B cell (primary cell): Measurements from ENCODE around the gene ENTREP3. TPM values are rescaled to one million over a fixed set of nuclear protein-coding genes. Genes with fewer than 3 reads are reported as not detected.
A peak's percentile ranks its signal among the peaks of the same experiment; 100 is the strongest.
"Not testable (repeated sequence)": the region's sequence is repeated elsewhere in the genome, so short reads cannot be mapped to it uniquely, and the experiment has no call there.

ENCODE experiments used
- ATAC-seq: fragments of 200-7000 bp; cut with Tn5 transposase; one replicate; pipeline ENCODE4 v1.10.0; 2021; ENCODE audit warnings: low read depth, mild to moderate bottlenecking, moderate number of reproducible peaks, moderate library complexity
- CTCF ChIA-PET: fragments of 350-600 bp; sonication (Branson Sonifier 250); formaldehyde crosslinking; loops from one replicate; lab custom pipeline; 2021; ENCODE audit warnings: antibody characterized with exemption, inconsistent platforms; lab: Charles Lee
- POLR2A ChIA-PET: fragments of 350-600 bp; sonication (Branson Sonifier 250); formaldehyde crosslinking; loops from one replicate; lab custom pipeline; 2021; ENCODE audit warnings: antibody characterized with exemption; lab: Charles Lee
- DNase-seq: peaks from one replicate; pipeline ENCODE4 v3.0.0; 2013
- H2AFZ ChIP-seq: 2 replicates; pipeline ENCODE4 v1.6.1; 2012; ENCODE audit warnings: mild to moderate bottlenecking, low read depth, low read length; ENCODE audit not compliant: insufficient read depth, poor library complexity, severe bottlenecking
- H3K27ac ChIP-seq, 2 donors: 1 replicate in 1 of 2; 2 replicates in 1 of 2; pipeline ENCODE4 v1.5.1; 2012 to 2013; ENCODE audit warnings: low read length in 2 of 2, mild to moderate bottlenecking in 2 of 2, moderate library complexity in 1 of 2
- H3K27me3 ChIP-seq, 4 experiments: fragments of 200-600 bp in 1 of 4; sonication (generic) in 1 of 4; replicated peaks in 1 of 4; 1 replicate in 2 of 4; 2 replicates in 2 of 4; pipeline versions ENCODE4 v1.6.1 to v1.7.0; 2013 to 2016; ENCODE audit warnings: low read length in 3 of 4, mild to moderate bottlenecking in 2 of 4, mixed read lengths in 1 of 4, moderate library complexity in 1 of 4; ENCODE audit not compliant: insufficient read depth in 4 of 4, control insufficient read depth in 3 of 4; ENCODE audit errors: control extremely low read depth in 1 of 4
- H3K36me3 ChIP-seq, 2 experiments: replicated peaks in 1 of 2; 1 replicate in 1 of 2; 2 replicates in 1 of 2; pipeline versions ENCODE4 v1.6.1 to v1.7.1; 2013; ENCODE audit warnings: low read length in 1 of 2; ENCODE audit not compliant: insufficient read depth in 2 of 2, control insufficient read depth in 1 of 2; ENCODE audit errors: control extremely low read depth in 1 of 2, extremely low read depth in 1 of 2
- H3K4me1 ChIP-seq, 2 donors: fragments of 200-600 bp in 1 of 2; sonication (generic) in 1 of 2; 1 replicate in 1 of 2; 2 replicates in 1 of 2; pipeline versions ENCODE4 v1.5.1 to v1.6.1; 2013 to 2017; ENCODE audit warnings: low read length in 2 of 2; ENCODE audit not compliant: control insufficient read depth in 2 of 2, insufficient read depth in 2 of 2
- H3K4me2 ChIP-seq: replicated peaks from 2 replicates; pipeline ENCODE3; 2012; ENCODE audit warnings: mild to moderate bottlenecking, low read depth, low read length; ENCODE audit not compliant: poor library complexity, severe bottlenecking
- H3K4me3 ChIP-seq, 5 experiments: fragments of 200-600 bp in 1 of 5; sonication (generic) in 1 of 5; 1 replicate in 3 of 5; 2 replicates in 2 of 5; pipeline versions ENCODE4 v1.5.1 to v1.7.0; 2011 to 2016; ENCODE audit warnings: low read length in 4 of 5, mild to moderate bottlenecking in 4 of 5, low read depth in 2 of 5, control low read depth in 1 of 5, moderate library complexity in 1 of 5; ENCODE audit not compliant: insufficient read depth in 1 of 5; ENCODE audit errors: control extremely low read depth in 1 of 5, extremely low read depth in 1 of 5
- H3K79me2 ChIP-seq: fragments of 200-600 bp; sonication (generic); one replicate; pipeline ENCODE4 v1.6.0; 2016; ENCODE audit warnings: low read length; ENCODE audit not compliant: control insufficient read depth, insufficient read depth
- H3K9ac ChIP-seq: fragments of 200-600 bp; sonication (generic); 2 replicates; pipeline ENCODE4 v1.6.1; 2017; ENCODE audit warnings: mild to moderate bottlenecking, low read length, moderate library complexity
- H3K9me3 ChIP-seq, 3 donors: one replicate each; pipeline versions ENCODE4 v1.6.1 to v1.7.1; 2013; ENCODE audit warnings: low read length in 2 of 3; ENCODE audit not compliant: control insufficient read depth in 2 of 3, insufficient read depth in 1 of 3; ENCODE audit errors: control extremely low read depth in 1 of 3
- H4K20me1 ChIP-seq: 2 replicates; pipeline ENCODE4 v1.6.0; 2012; ENCODE audit warnings: mild to moderate bottlenecking, low read length; ENCODE audit not compliant: insufficient read depth, control insufficient read depth, poor library complexity, severe bottlenecking
- H3K27ac Mint-ChIP-seq: one replicate; pipeline ENCODE4 v1.8.0; 2021; ENCODE audit warnings: mixed read lengths
- H3K27me3 Mint-ChIP-seq: one replicate; pipeline ENCODE4 v1.8.0; 2021; ENCODE audit warnings: mixed read lengths
- H3K4me1 Mint-ChIP-seq: one replicate; pipeline ENCODE4 v1.8.0; 2021; ENCODE audit warnings: mixed read lengths
- H3K4me3 Mint-ChIP-seq: one replicate; pipeline ENCODE4 v1.8.0; 2021; ENCODE audit warnings: mixed read lengths
- H3K9me3 Mint-ChIP-seq: one replicate; pipeline ENCODE4 v1.8.0; 2022; ENCODE audit warnings: mixed read lengths; ENCODE audit not compliant: insufficient read depth
- EZH2 ChIP-seq: IDR thresholded peaks from 2 replicates; pipeline ENCODE4 v1.6.1; 2012; ENCODE audit warnings: borderline replicate concordance, low read depth, mild to moderate bottlenecking, moderate library complexity, low read length; ENCODE audit not compliant: insufficient read depth, poor library complexity, severe bottlenecking
- WGBS: methylation state at CpG from one replicate; pipeline ENCODE4 v1.1.5; 2013; ENCODE audit warnings: missing lambda C conversion rate; ENCODE audit not compliant: insufficient coverage; 5-methylcytosine and 5-hydroxymethylcytosine counted together
- intact Hi-C: fragments of 100-400 bp; cut with micrococcal nuclease; formaldehyde crosslinking; loops from one replicate; pipeline ENCODE4 v1.10.0; 2022
- polyA plus RNA-seq: library from polyadenylated mRNA; depleted of rRNA; stranded (reverse); fragments of >200 nt; gene quantifications from 2 replicates; pipeline ENCODE4 v1.2.3, GENCODE V29; 2012
- total RNA-seq, 2 donors: library from RNA; stranded (reverse); fragments of 120-200 nt in 1 of 2; gene quantifications; 1 replicate in 1 of 2; 2 replicates in 1 of 2; pipeline versions ENCODE4 v1.2.3 to v1.2.4, GENCODE V29; 2013 to 2022
- TF ChIP-seq, protein P1 (sequence below): fragments of 200-600 bp; IDR thresholded peaks from one replicate; pipeline ENCODE4 v1.8.0; 2022; ENCODE audit warnings: antibody characterized with exemption, mild to moderate bottlenecking

Gene ENTREP3
- total and polyA plus RNA-seq, 2 donors (not counting 1 experiment from before 2014, with no cell fraction given) = 7.6 to 15.2 TPM

DNA sequence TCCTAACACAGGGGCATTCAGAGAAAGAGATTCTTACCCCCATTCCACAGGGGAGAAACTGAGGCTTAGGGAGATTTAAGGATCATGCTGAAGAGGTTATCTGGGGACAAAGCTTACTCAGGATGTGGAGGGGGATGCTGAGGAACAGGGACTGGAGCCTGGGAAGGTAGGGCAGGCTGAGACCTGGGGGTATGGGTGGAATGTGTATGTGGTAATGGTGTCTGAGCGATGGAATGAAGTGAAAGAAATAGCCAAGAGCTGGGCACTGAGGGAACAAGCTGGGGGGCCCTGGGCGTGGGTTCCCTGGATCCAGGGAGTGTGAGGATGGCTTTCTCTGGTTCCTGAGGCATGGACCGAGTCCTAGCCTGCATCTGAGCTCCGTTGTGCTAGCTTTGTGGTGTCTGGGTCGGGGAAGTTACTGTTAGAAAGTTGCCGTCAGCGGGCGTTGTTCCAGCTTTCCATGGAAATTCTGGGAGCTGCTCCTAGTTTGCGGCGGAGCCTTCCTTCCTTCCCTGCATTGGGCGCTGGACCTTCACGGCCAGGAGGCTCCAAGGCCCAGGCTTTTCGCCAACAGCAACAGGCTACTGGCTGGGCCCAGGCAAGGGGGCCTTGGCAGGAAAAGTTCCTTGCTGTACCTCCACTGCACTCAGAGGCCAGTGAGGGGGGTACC lies 43.8 kb downstream of the ENTREP3 start:
- 96% methylated on average over 12 of the region's 13 CpGs for WGBS
- H3K36me3 ChIP-seq, H3K27ac ChIP-seq, H3K27me3 Mint-ChIP-seq, H3K79me2 ChIP-seq, H3K4me2 ChIP-seq, H4K20me1 ChIP-seq, POLR2A ChIA-PET, H3K9ac ChIP-seq, H3K9me3 ChIP-seq, H2AFZ ChIP-seq, ATAC-seq, intact Hi-C loops, H3K4me3 Mint-ChIP-seq, H3K27ac Mint-ChIP-seq, H3K27me3 ChIP-seq, H3K9me3 Mint-ChIP-seq, DNase-seq: not testable (repeated sequence)
- CTCF ChIA-PET = interaction anchor here (0.5 to 8.7 kb wide), 3 partner anchors 14 to 348 kb away, joined by 3 to 189 read pairs (median 4); no protein-coding TSS in a partner anchor
- peaks cover 22% of the 10 kb centered on the region for H3K4me1 Mint-ChIP-seq
- peaks cover 21 to 26% of the 10 kb centered on the region in 2 donors for H3K4me1 ChIP-seq
- peak overlapping the region in 1 of 5 experiments; percentile 61 for H3K4me3 ChIP-seq

DNA sequence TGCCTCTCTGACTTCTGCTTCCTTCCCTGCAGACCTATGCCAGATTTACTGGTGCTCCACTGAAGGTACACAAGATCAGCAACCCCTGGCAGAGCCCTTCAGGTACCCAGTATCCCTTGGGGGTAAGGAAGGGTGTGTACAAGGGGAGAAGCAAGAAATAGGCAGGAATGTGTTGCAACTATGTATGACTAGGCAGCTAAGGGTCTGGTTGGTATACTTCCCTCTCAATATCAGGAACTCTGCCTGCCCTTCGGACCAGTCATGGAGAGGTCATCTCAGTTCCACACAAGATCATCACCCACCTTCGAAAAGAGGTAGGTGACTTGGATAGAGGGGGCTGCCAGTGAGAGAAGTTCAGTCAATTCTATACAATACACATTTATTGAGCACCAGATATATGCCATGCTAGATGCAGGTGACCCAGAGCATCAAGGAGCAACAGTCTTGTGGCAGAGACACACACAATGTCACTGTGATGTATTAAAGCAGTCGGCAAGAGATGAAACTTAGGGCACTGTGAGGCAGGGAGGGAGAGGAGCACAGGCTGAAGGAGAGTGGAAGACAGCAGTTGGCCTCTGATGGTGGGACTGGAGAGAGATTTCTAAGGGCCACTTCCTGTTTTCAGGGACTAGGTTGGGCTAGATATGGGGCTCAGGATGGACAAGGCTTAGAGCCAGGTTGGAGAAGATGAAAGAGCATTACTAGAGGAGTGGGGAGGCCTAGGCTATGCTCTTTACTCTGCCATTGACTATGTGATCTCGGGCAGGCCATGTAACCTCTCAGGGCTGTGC lies 44.8 kb downstream of the ENTREP3 start:
- intact Hi-C loops = no loop called here
- Histone ChIP-seq H3K4me2 (no peak overlapping the region), H3K4me1 (peaks cover 21 to 26% of the 10 kb centered on the region in 2 donors), H3K9ac (no peak overlapping the region), H4K20me1 (no peaks in the 10 kb centered on the region), H3K4me3 (peak overlapping the region in 1 of 5 experiments; percentile 61), H3K79me2 (no peaks in the 10 kb centered on the region), H3K9me3 (no peaks in the 10 kb centered on the region), H3K27ac (no peak overlapping the region), H3K36me3 (peaks cover 0 to 3% of the 10 kb centered on the region in 2 experiments), H2AFZ (no peak overlapping the region), H3K27me3 (no peaks in the 10 kb centered on the region)
- WGBS = 100% methylated on average over 2 of the region's 4 CpGs
- no peak for DNase-seq
- Mint-ChIP-seq H3K9me3 (no peaks in the 10 kb centered on the region), H3K4me3 (peak overlapping the region; percentile 48), H3K27ac (peak overlapping the region; percentile 32), H3K4me1 (peaks cover 22% of the 10 kb centered on the region), H3K27me3 (no peaks in the 10 kb centered on the region)
- CTCF ChIA-PET = interaction anchor here (0.5 to 8.7 kb wide), 5 partner anchors 9 to 349 kb away, joined by 4 to 189 read pairs (median 5); no protein-coding TSS in a partner anchor
- no peak for ATAC-seq
- POLR2A ChIA-PET = no interaction called here
- TF ChIP-seq, protein P1, sequence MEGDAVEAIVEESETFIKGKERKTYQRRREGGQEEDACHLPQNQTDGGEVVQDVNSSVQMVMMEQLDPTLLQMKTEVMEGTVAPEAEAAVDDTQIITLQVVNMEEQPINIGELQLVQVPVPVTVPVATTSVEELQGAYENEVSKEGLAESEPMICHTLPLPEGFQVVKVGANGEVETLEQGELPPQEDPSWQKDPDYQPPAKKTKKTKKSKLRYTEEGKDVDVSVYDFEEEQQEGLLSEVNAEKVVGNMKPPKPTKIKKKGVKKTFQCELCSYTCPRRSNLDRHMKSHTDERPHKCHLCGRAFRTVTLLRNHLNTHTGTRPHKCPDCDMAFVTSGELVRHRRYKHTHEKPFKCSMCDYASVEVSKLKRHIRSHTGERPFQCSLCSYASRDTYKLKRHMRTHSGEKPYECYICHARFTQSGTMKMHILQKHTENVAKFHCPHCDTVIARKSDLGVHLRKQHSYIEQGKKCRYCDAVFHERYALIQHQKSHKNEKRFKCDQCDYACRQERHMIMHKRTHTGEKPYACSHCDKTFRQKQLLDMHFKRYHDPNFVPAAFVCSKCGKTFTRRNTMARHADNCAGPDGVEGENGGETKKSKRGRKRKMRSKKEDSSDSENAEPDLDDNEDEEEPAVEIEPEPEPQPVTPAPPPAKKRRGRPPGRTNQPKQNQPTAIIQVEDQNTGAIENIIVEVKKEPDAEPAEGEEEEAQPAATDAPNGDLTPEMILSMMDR = no peak
- TF ChIP-seq EZH2 = no peak
